LNCaP clone FGC (cell line): ENCODE measurements around the gene SEMA3G.

Experiments used
- DNase-seq: peaks from one replicate; pipeline ENCODE4 v3.0.0-alpha.2; 2011; ENCODE audit warnings: low read depth
- H3K4me3 ChIP-seq: 2 replicates; pipeline ENCODE4 v1.5.1; 2011; ENCODE audit warnings: mild to moderate bottlenecking, low read depth, low read length, control low read depth
- TF ChIP-seq, protein P1 (sequence below): IDR thresholded peaks from 2 replicates; pipeline ENCODE4 v1.5.1; 2012; ENCODE audit warnings: mild to moderate bottlenecking; ENCODE audit not compliant: control insufficient read depth, insufficient read depth; ENCODE audit errors: extremely low read depth

Gene SEMA3G

DNA sequence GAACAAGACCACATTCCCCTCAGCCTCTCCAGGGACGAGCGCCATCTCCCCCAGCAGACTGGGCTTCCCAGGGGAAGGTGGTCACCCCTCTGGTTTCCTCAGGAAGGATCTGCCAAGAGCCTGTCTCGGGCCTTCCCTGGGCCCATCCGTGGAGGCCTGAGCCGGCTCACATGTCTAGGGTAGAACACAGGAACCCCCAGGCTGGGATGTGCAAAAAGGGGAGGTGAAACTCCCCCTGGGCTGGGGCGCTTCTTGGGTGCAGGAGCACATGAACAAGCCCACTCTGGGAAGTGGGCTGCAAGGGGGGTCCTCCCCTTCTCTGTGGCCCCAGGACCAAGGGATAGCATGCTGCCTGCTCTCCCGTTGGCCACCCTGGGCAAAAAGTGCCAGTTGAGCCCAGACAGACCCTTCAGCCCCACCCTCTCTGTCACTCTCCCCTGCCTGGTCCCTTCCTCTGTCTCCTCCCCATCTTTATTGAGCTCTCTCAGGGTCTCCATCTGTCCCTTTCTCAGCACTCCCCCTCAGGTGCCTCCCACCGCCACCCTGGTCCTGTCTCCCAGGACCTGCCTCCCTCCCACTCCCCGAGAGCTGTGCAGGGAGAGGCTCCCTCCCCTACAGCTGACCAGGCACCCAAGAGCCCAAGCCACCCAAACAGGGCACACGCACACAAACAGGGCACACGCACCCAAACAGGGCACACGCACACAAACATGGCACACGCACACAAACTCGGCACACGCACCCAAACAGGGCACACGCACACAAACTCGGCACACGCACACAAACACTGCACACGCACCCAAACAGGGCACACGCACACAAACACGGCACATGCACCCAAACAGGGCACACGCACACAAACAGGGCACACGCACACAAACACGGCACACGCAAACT, 864 bp downstream of the SEMA3G start:
- H3K4me3 ChIP-seq: peak overlapping the region; percentile 55
- TF ChIP-seq, protein P1, sequence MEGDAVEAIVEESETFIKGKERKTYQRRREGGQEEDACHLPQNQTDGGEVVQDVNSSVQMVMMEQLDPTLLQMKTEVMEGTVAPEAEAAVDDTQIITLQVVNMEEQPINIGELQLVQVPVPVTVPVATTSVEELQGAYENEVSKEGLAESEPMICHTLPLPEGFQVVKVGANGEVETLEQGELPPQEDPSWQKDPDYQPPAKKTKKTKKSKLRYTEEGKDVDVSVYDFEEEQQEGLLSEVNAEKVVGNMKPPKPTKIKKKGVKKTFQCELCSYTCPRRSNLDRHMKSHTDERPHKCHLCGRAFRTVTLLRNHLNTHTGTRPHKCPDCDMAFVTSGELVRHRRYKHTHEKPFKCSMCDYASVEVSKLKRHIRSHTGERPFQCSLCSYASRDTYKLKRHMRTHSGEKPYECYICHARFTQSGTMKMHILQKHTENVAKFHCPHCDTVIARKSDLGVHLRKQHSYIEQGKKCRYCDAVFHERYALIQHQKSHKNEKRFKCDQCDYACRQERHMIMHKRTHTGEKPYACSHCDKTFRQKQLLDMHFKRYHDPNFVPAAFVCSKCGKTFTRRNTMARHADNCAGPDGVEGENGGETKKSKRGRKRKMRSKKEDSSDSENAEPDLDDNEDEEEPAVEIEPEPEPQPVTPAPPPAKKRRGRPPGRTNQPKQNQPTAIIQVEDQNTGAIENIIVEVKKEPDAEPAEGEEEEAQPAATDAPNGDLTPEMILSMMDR: no peak

DNA sequence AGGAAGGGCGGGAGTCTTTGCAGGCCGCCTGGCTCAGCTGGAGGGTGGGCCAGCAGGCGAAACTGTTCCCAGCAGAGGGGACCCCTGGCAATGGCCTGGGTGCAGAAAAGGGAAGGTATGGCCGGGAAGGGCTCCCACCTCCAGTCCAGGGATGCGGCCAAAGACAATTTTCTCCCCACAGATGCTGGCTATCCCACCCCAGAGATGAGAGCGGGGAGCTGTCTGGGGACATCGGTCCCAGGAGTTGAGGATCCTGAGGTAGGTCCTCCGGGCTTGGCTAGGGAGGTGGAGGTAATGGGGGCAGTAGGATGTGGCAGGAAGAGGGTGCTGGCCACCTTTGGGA, 1.7 kb downstream of the SEMA3G start:
- DNase-seq: no peak

More for the DNA sequence above, 864 bp downstream of the SEMA3G start:
- no peak for DNase-seq

DNA sequence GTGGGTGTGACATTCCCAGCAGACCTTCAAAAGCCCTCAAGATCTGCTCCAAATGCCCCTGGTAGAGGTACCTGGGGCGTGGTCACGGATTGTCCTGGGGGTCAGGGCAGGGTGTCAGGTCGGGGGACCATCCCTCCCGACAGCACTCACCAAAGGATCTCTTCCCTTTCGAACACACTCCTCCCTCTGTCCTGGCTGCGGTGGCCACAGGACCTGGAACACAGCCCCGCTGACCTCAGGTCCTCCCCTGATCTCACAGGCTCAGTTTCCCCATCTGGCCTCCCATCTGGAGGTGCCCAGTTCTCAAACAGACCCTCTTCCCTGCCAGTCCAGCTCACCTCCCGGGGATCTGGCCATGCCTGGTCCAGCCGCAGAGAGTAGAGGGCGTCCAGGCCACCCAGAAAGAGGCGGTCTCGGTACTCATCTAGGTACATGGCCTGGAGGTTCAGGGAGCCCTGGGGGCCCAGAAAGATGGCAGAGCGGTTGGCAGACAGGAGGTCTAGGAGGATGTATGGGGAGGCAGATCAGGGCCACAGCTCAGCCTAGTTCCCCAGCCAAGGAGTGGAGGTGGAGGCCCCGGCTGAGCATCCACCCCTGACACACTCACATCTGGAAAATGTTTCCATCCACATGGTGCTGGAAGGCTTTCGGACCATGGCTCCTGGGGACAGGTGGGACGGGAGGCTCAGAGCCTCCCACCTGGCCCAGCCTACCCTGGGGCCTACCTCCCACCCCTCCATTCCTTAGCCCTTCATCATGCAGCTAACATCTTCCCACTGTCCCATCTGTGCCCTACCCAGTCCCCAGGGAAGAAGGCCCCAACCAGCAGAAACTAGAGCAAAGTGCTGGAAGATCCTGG, 2.3 kb downstream of the SEMA3G start:
- no peak overlapping the region for H3K4me3 ChIP-seq
- DNase-seq: no peak
- TF ChIP-seq, protein P1: no peak

More for the DNA sequence above, 1.7 kb downstream of the SEMA3G start:
- TF ChIP-seq, protein P1: no peak
- H3K4me3 ChIP-seq: no peak overlapping the region

DNA sequence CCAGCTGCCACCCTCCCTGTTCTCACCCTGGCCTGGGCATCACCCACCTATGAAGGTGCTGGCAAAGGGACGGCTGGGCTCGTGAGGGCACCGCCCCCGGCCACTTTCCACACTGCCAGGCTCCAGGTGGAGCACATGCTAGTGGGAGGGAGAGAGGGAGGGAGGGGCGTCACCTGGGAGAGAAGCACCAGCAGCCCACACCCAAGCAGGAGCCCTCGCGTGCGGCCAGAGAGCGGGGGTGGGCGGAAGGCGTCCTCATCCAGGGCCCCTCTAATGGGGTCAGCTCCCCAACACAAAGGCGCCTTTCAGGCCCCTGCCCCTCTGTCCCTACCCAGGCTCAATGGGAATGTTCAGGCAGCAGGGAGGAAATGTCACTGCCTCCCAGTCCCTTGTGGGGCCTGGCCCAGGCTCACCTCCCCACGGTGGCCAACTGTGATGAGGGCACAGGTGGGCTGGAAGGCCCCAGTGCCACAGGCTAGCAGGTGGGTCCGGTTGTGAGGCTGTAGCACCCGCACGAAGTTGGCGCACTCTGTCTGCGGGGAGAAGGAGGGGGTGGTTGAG, 3.1 kb downstream of the SEMA3G start:
- H3K4me3 ChIP-seq: no peak overlapping the region
- no peak for DNase-seq
- TF ChIP-seq, protein P1: no peak

GRCh38 chr3:52441091-52441771, 3.7 kb downstream of the SEMA3G start:
- no peak overlapping the region for H3K4me3 ChIP-seq
- TF ChIP-seq, protein P1: no peak
- no peak for DNase-seq

DNA sequence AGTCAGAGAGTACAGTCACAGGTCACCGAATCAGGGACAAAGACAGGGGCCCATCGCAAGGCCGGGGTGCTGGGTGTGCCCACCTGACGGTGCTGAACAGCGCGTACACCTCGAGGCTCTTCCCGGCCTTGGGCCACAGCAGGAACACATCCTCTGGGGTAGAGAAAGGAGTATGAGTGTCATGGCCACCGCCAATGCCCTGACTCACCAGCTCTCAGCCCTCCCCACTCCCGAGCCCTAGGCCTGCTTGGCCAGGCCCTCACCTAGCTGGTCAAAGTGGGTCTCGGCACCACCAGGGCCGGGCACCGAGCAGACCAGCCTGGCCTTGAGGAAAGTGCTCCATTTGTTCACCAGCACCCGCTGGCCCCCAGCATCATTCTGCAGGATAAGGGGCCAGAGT, 4.2 kb downstream of the SEMA3G start:
- no peak overlapping the region for H3K4me3 ChIP-seq
- DNase-seq: no peak
- TF ChIP-seq, protein P1: no peak
